GM18502 (cell line): ENCODE measurements around the gene NPRL2.
"Not testable (repeated sequence)": the region's sequence is repeated elsewhere in the genome, so short reads cannot be mapped to it uniquely, and the experiment has no call there.

ENCODE experiments used
- ATAC-seq: cut with Tn5 transposase; IDR thresholded peaks from one replicate; pipeline ENCODE4 v1.9.1; 2021; ENCODE audit warnings: mild to moderate bottlenecking; ENCODE audit not compliant: unreplicated experiment, poor library complexity

The NPRL2 gene

GRCh38 chr3:50318615-50319014 lies 32.0 kb downstream of the NPRL2 start:
- no peak for ATAC-seq

DNA sequence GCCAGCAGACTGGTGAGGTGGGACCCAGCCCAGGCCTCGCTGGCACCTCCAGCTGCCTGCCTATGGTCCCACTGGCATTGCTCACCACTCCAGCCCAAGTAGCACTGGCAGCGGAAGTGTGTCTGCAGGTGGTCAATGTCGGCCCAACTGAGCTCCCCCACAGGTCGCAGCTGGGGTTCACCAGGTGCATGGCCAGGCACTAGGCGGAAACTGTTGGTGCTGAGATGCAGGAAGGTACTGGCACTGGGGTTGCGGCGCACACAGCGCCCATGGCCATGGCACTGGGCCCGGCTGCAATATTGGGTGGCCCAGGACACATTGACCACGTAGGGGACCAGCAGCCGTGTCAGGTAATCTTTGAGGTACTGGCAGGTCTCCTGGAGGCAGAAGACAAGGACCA lies 32.4 kb downstream of the NPRL2 start:
- ATAC-seq = no peak

DNA sequence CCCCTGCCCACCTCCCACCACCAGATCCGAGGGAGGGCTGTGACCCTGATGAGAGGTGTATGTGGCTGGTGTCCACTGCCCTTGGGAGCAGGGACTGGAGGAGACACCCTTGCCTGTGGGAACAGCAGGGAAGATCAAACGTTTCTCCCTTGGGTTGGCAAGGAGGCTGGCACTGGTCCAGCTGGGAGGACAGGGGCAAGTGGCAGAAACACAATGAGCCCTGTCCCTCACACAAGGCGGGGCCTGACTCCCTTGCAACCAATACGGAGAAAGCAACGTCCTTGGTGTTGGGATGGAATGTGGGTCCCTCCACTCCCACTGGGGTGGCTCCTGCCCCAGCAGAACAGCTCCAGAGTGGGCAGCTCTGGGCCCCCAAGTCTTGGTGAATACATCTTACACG lies 33.3 kb downstream of the NPRL2 start:
- ATAC-seq = no peak

DNA sequence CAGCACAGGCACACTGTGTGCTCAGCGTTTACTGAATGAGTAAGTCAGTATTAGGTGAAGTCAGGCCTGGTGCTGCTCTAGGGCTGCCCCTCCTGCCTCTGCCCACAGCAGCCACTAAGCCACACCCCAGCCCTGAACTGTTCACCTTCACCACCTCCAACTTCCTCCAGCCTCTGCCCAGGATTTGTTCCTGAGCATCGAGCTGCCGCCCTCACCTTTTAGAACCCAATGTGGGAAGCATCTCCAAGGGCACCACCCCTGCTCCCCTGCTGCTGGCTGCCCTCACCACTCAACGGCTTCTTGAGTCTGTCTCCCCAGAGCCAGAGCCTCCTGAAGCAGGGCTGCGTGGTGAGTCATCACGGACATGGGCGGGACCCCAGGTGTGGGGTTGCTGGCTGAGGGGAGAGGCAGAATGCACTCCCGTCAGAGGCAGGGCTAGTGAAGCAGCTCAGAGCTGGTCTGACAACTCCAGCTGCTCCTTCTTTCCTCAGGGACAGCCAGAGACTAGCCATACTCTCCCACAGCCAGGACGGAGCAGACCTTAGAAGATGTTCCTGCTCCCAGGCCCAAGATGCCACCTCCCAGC lies 33.8 kb downstream of the NPRL2 start:
- ATAC-seq = no peak

DNA sequence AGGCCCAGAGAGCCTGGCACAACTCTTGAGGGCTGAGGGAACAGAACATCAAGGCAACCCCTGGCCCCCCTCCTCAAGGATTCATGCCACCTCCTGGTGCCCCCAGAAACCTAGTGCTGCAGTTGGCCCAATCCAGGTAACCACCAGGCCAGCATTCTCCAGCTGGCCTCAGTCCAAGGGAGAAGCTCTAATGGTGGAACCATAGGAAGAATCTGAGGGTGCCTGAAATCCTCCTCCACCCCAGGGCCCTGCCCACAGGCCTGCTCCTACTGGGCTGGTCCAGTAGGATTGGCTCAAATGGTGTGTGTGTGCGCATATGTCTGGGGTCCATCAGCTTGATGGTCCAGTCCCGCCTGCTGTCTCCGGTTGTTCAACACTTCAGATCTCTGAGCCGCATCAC lies 35.8 kb downstream of the NPRL2 start:
- ATAC-seq = no peak

GRCh38 chr3:50314342-50314741 lies 36.2 kb downstream of the NPRL2 start:
- ATAC-seq = no peak

GRCh38 chr3:50312041-50312440 lies 38.5 kb downstream of the NPRL2 start:
- ATAC-seq = not testable (repeated sequence)

DNA sequence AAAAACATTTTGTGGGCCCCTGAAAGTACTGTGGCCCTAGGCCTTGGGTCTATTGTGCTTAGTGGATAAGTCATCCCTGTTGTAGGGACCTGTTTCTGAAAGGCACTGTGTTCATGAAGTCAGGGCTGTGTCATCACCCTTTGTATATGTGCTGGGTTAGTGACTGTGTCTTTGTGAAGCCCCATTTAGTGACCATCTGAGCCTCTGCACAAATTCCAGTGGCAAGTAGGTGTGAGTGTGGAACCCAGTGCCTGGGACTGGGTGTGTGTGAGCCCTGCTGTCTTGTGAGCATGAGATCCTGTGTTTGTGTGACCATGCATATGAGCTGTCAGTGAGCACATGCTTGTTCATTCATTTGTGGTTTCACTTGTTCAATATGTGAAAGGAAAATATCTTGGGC lies 46.0 kb downstream of the NPRL2 start:
- no peak for ATAC-seq

DNA sequence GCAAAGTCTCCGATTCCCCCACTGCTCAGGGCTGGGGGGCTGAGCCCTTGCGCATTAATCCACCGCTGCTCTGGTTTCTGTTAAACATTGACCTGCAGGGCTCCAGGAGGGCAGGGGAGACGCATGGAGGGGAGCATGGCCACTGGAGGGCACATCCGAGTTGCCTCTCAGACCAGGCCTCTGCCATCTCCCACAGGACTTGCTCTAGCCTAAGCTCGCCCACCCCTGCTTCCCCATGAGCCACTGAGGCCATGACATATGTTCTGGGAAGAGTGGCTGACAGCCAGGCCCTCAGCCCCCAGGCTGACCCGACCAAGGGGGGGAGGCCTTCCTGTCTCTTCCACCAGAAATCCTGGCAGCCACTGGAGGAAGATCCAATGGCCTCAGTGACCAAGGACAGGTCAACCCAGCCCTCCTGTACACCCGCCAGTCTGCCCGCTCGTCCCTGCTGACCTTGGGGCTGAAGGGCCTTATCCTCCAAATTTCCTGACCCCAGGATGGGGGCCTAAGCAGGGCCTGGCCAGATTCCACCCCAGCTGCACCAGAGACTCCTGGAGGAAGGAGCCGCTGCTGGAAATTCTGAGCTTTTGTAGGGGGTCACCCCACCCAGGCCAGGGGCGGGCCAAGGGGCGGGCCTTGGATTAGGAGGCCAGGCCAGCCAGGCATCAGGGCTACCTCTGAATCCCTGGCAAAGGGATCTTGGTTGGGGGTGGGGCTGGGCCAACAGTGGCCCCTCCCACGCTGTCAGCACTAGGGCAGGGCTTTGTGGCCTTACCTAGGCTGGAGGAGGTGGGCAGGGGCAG lies 47.4 kb downstream of the NPRL2 start, which contains the start of gene HYAL1:
HYAL1 (minus strand) TSS at position 562 of the 803 bp plus-strand sequence. CDS start 618 bp downstream, outside the sequence.
- no peak for ATAC-seq

DNA sequence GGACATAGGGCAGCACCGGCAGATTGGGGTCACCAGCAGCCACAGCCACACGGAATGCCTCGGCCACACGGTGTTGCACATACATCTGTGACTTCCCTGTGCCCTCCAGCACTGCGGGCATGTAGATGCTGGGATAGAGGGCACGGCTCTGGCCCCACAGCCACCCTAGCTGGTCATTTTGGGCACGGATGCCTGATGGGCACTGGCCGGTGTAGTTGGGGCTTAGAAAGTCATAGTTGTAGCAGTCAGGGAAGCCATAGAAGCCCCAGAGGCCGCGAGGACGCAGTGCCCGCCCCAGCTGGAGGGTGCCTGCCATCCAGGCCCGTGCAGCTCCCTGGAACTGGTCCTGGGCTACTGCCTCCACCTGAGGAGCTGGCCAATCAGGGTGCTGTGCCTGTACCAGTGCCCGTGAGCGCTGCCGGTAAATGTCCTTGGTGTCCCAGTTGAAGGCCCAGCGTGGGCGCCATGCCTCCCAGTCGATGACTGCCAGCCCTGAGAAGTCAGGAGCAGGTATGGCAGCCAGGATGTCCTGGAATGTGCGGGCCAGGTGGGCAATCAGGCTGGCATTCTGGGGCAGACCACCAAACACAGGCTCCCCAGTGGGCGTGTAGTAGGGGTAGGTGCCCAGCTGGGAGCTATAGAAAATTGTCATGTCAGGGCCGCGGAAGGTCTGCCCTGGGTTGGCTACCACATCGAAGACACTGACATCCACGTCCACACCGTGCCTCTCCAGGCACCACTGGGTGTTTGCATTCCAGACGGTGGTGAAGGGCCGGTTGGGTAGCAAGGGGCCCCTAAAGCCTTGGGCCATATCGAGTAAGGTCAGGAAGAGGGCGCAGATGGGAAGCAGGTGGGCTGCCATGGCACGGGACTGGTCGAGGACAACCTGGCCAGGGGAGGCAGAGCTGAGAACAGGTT lies 48.2 kb downstream of the NPRL2 start:
- no peak for ATAC-seq

DNA sequence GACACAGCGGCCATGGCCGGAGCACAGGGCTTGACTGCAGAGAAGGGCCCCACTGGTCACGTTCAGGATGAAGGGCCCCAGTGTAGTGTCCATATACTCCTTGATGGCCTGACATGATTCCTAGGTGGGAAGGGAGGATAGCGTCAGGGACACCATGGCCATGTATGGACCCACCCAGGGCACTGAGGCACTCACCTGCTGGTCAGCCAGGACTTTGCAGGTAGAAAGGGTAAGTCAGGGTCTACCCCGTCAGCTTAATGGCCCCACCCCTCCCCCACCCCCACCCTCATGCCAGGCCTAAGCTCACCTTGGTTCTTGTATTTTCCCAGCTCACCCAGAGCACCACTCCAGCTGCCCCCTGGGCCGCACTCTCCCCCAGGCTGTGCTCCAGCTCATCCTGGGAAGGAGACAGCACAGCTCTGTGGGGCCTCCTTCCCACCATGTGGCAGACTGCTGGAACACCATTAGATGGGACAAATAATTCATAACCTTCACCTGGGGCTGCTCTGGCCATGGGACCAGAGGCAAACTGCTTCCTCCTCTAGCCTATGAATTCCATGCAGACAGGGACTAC lies 49.8 kb downstream of the NPRL2 start:
- ATAC-seq = no peak

GRCh38 chr3:50299929-50300680 lies 50.5 kb downstream of the NPRL2 start:
- ATAC-seq = no peak

- ATAC-seq = no peak
Observed at GRCh38 chr3:50299638-50299928, 51.0 kb downstream of the NPRL2 start.

DNA sequence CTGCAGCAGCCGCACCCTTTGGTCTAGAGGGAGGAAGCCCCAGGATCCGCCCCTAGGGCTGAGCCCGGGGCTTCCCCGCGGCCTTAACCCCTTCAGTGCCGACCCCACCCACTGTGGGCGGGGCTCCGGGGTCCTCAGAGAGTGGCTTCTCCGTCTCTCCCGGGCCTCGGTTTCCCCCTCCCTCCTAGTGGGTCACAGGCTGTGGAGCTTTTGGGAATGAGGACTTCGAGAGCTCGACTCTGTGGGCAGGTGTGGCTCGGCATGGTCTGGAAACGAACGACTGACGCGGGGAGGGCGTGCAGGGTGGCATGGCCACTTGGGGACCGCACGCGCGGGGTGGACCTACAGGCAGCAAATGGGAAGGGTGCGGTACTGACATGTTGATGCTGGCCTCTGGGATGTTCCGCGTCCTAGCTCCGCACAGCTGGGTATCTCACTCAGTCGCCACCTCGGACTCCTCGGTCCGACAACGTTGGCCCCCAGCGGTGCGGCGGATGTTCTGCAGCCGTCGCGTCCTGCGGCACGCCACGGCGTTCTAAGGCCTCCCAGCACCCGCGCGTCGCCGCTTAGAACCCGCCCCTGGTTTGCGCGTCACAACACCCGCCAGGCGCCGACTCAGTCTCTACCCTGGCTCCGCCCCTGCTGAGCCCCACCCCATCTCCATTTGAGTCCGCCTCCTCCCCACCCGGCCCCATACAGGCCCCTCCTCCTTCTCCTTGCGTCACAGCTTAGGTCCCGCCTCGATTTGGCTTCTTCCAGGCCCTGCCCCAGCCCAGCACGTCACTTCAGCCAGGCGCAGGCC lies 51.5 kb downstream of the NPRL2 start, which contains the start of the genes HYAL3 and NAA80:
HYAL3 (minus strand) TSS at position 570 of the 802 bp plus-strand sequence. CDS start 3,803 bp downstream, outside the sequence.
NAA80 (minus strand) TSS at position 570 of the 802 bp plus-strand sequence. CDS start 1,942 bp downstream, outside the sequence.
- peak; percentile 82 for ATAC-seq

DNA sequence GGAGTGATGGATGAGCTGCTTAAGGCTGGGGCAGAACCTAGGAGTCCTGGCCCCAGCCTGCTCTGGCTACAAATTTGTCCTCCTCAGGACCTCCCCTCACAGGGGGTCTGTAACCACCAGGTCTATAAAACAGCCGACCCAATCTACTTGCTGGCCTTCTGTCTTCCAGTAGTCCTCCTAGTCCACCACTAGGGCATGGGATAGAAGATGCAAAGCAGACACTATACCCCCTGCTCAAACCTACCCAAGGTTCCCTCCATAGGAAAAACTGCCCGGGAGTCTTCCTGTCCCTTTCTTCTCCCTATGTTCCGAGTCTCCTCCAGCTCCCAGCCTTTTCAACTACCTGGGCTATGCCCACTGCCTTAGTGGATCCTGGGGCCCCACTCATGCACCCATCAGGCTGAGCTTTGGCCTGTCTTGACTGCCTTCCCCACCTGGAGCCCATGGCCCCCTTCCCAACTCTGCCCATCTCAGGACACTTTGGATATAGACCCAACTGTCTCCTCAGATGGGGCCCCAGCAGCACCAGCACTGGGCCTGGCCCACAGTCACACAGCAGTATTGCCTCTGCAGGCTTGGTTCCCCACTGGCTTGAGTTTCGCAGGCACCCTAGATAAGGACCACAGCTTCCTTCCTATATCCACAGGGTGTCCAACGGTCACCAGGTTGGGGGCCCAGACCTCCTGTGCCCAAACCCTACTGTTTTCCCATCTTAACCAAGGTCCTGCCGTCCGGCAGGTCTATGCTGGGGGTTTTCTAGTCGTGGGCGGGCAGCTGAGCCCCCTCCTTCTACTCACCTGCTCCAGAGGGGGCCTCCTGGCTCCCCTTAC lies 52.5 kb downstream of the NPRL2 start:
- ATAC-seq = no peak

DNA sequence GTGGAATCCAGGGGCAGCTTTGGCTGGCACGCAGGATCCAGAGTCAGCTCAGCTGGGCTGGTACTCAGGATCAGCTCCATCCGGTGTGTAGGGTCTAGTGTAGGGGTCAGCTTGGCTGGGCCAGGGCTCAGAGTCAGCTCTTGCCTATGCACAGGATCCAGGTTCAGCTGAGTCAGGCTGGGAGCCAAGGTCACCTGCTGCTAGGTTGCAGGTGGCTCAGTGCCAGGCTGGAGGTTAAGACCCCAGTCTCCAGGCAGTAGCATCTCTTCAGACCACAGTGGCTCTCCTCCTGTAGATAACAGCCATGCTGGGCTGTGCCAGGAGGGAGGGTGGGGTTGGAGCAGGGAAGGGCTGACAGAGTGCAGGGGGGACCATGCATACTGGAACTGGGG lies 53.2 kb downstream of the NPRL2 start:
- ATAC-seq = no peak
